Upper lobe of right lung (tissue), 1 donor: Measurements from ENCODE around the gene PKD1. TPM values are rescaled to one million over a fixed set of nuclear protein-coding genes. Genes with fewer than 3 reads are reported as not detected.

Source experiments
- ATAC-seq: fragments of 200-7000 bp; cut with Tn5 transposase; one replicate; pipeline ENCODE4 v1.9.1; 2020; ENCODE audit warnings: mild to moderate bottlenecking, moderate library complexity
- DNase-seq: peaks from one replicate; pipeline ENCODE4 v3.0.0-alpha.2; 2020
- H3K27ac ChIP-seq: fragments of 200-600 bp; one replicate; pipeline ENCODE4 v1.8.0; 2022
- H3K27me3 ChIP-seq: fragments of 200-600 bp; one replicate; pipeline ENCODE4 v1.8.0; 2022; ENCODE audit warnings: mild to moderate bottlenecking
- H3K36me3 ChIP-seq: fragments of 200-600 bp; one replicate; pipeline ENCODE4 v1.8.0; 2022
- H3K4me1 ChIP-seq: fragments of 200-600 bp; one replicate; pipeline ENCODE4 v1.8.0; 2022
- H3K4me3 ChIP-seq: fragments of 200-600 bp; one replicate; pipeline ENCODE4 v1.8.0; 2022; ENCODE audit warnings: mild to moderate bottlenecking
- H3K9me3 ChIP-seq: fragments of 200-600 bp; one replicate; pipeline ENCODE4 v1.8.0; 2022
- CTCF ChIP-seq: fragments of 200-600 bp; IDR thresholded peaks from one replicate; pipeline ENCODE4 v1.8.0; 2022; ENCODE audit warnings: antibody characterized with exemption
- intact Hi-C: fragments of 100-400 bp; cut with DNase I; formaldehyde crosslinking; loops from one replicate; pipeline ENCODE4 v1.11.0; 2022
- total RNA-seq: library from RNA; stranded (reverse); fragmentation: NEBNext Ultra II Directional; extraction: Animal tissue kit (Norgen Biotek cat#: 25700); gene quantifications from one replicate; pipeline ENCODE4 v1.2.1, GENCODE V29; 2021
- donor health status: DM: no; HTN: yes; CAD: no; lungs with severe emphysema.

PKD1 gene
- total RNA-seq, 1 donor from 2014 or later, result 84.8 TPM

GRCh38 chr16:2087748-2088631 is 47.7 kb downstream of the PKD1 start:
- no peak for ATAC-seq
- Histone ChIP-seq H3K27ac (no peak overlapping the region), H3K36me3 (peaks cover 80% of the 10 kb centered on the region), H3K4me3 (no peak overlapping the region), H3K27me3 (no peaks in the 10 kb centered on the region), H3K4me1 (no peaks in the 10 kb centered on the region), H3K9me3 (no peaks in the 10 kb centered on the region)
- TF ChIP-seq CTCF, result no peak
- intact Hi-C loops, result no loop called here
- no peak for DNase-seq

GRCh38 chr16:2086812-2087747 is 48.6 kb downstream of the PKD1 start:
- TF ChIP-seq CTCF, result no peak
- Histone ChIP-seq H3K4me1 (peaks cover 2% of the 10 kb centered on the region), H3K27ac (no peak overlapping the region), H3K9me3 (no peaks in the 10 kb centered on the region), H3K4me3 (no peak overlapping the region), H3K36me3 (peaks cover 79% of the 10 kb centered on the region), H3K27me3 (no peaks in the 10 kb centered on the region)
- intact Hi-C loops, result no loop called here
- ATAC-seq (no peak), DNase-seq (no peak)

GRCh38 chr16:2086106-2086742 is 49.5 kb downstream of the PKD1 start:
- Histone ChIP-seq H3K36me3 (peaks cover 84% of the 10 kb centered on the region), H3K4me3 (no peak overlapping the region), H3K4me1 (peaks cover 8% of the 10 kb centered on the region), H3K9me3 (no peaks in the 10 kb centered on the region), H3K27ac (no peak overlapping the region), H3K27me3 (no peaks in the 10 kb centered on the region)
- ATAC-seq, result no peak
- no peak for TF ChIP-seq CTCF
- intact Hi-C loops, result no loop called here
- no peak for DNase-seq

GRCh38 chr16:2085669-2086068 is 50.0 kb downstream of the PKD1 start:
- Histone ChIP-seq H3K4me3 (no peak overlapping the region), H3K36me3 (peaks cover 88% of the 10 kb centered on the region), H3K4me1 (peaks cover 8% of the 10 kb centered on the region), H3K27me3 (no peaks in the 10 kb centered on the region), H3K9me3 (no peaks in the 10 kb centered on the region), H3K27ac (no peak overlapping the region)
- intact Hi-C loops, result no loop called here
- ATAC-seq, result no peak
- DNase-seq, result no peak
- TF ChIP-seq CTCF, result no peak

GRCh38 chr16:2084895-2085625 is 50.6 kb downstream of the PKD1 start:
- peaks cover 87% of the 10 kb centered on the region for H3K36me3 ChIP-seq
- no peaks in the 10 kb centered on the region for H3K9me3 ChIP-seq
- no peak for ATAC-seq
- H3K4me3 ChIP-seq, result no peak overlapping the region
- H3K27ac ChIP-seq, result no peak overlapping the region
- DNase-seq, result no peak
- no peak for TF ChIP-seq CTCF
- intact Hi-C loops, result no loop called here
- H3K27me3 ChIP-seq, result no peaks in the 10 kb centered on the region
- H3K4me1 ChIP-seq, result peaks cover 8% of the 10 kb centered on the region
